Skeletal muscle tissue (tissue), 4 donors: ENCODE data around the gene ELL3. TPM values are rescaled to one million over a fixed set of nuclear protein-coding genes. Genes with fewer than 3 reads are reported as not detected.

Experiments
- H3K27ac ChIP-seq: one replicate; pipeline ENCODE4 v1.7.0; 2013; ENCODE audit warnings: mild to moderate bottlenecking, low read depth, low read length, inconsistent platforms
- H3K27me3 ChIP-seq, 3 donors: one replicate each; pipeline ENCODE4 v1.7.0; 2013; ENCODE audit warnings: low read length in 3 of 3; ENCODE audit not compliant: control insufficient read depth in 3 of 3, insufficient read depth in 3 of 3
- H3K36me3 ChIP-seq, 3 donors: one replicate each; pipeline ENCODE4 v1.7.0; 2013; ENCODE audit warnings: low read length in 3 of 3; ENCODE audit not compliant: control insufficient read depth in 3 of 3, insufficient read depth in 3 of 3
- H3K4me1 ChIP-seq, 3 donors: one replicate each; pipeline ENCODE4 v1.7.0; 2013; ENCODE audit warnings: low read length in 3 of 3, mild to moderate bottlenecking in 3 of 3; ENCODE audit not compliant: control insufficient read depth in 3 of 3, insufficient read depth in 3 of 3
- H3K4me3 ChIP-seq, 3 donors: one replicate each; pipeline ENCODE4 v1.7.0; 2013; ENCODE audit warnings: low read length in 3 of 3
- H3K9ac ChIP-seq, 3 donors: one replicate each; pipeline ENCODE4 v1.7.0; 2013; ENCODE audit warnings: low read length in 3 of 3, mild to moderate bottlenecking in 3 of 3, moderate library complexity in 2 of 3, low read depth in 1 of 3
- H3K9me3 ChIP-seq, 3 donors: one replicate each; pipeline ENCODE4 v1.7.0; 2013; ENCODE audit warnings: low read length in 3 of 3; ENCODE audit not compliant: control insufficient read depth in 3 of 3
- total RNA-seq: library from RNA; depleted of rRNA; stranded (reverse); fragments of >200 nt; gene quantifications from one replicate; pipeline ENCODE4 v1.2.3, GENCODE V29; 2014
- donor health status: Osteomylitis.

The ELL3 gene
- total RNA-seq, 1 donor from 2014 or later, result 4.2 TPM

DNA sequence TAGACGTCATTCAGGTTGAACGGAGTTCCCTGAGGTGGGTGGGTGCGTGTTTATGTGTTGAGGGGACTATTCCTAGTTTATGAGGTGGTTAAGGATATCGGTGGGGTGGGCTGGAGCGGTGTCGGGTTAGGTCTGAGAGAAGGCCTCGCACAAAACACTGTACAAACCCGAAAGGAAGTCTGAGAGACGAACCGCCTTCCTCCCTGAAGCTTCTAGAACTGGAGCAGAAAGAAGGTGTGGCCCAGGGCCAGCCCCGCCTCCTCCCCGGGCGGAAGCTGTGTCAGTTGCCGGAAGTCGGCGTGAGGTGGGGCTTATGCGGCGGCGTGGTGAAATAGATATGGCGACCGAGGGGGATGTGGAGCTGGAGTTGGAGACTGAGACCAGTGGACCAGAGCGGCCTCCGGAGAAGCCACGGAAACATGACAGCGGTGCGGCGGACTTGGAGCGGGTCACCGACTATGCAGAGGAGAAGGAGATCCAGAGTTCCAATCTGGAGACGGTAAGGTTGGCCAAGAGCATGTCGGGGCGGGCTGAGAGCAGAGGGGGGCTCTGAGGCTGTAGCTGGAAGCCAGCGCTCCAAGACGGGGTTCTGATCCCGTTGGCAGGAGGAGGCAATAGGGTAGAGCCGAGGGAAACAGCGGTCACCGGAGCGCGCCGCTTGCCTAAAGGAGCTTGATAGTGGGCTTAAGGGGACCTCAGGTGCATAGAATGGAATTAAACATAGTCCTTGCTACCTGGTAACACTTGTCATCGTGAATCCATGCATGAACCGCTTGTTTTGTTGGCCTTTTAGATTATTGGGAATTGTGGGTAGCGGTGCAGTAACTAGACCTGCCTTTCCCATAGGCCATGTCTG lies 23.7 kb upstream of the ELL3 start, which contains the start of gene HYPK:
Gene HYPK, plus strand, starts transcription at position 314 of the 856 bp plus-strand sequence. Its CDS starts 24 bp downstream, at position 338.
- Histone ChIP-seq H3K36me3 (peaks cover 43 to 55% (median 53%) of the 10 kb centered on the region in 3 donors), H3K4me1 (peaks cover 36 to 47% (median 42%) of the 10 kb centered on the region in 3 donors), H3K4me3 (peak within 1 kb of the TSS; percentile 93 to 99 (median 98)), H3K9ac (peak within 1 kb of the TSS; percentile 75 to 97 (median 92)), H3K27me3 (no peaks in the 10 kb centered on the region), H3K27ac (peak within 1 kb of the TSS; percentile 90), H3K9me3 (no peaks in the 10 kb centered on the region)

DNA sequence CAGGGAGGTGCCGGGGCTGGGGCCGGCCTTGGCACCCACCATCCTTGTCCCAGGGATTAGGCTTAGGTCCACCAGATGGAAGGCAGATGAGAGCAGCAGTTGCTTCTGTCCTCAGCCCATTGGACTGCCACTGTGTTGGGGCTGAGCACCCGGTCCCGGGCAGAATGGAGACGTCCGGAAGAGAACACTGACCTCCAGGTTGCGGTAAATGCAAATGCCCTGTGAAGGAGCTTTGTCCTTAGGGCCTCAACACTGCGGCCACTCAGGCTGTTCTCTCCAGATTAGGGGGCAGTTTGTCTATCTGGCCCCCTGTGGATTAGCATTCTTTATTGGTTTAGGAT lies 23.1 kb upstream of the ELL3 start, which contains the start of gene SERINC4:
Gene SERINC4, minus strand, starts transcription at position 276 of the 341 bp plus-strand sequence. Its CDS starts 234 bp downstream, at position 42.
- Histone ChIP-seq H3K9me3 (no peaks in the 10 kb centered on the region), H3K4me3 (peak within 1 kb of the TSS; percentile 93 to 99 (median 98)), H3K9ac (peak within 1 kb of the TSS; percentile 75 to 97 (median 92)), H3K36me3 (peaks cover 44 to 57% (median 55%) of the 10 kb centered on the region in 3 donors), H3K4me1 (peaks cover 42 to 53% (median 48%) of the 10 kb centered on the region in 3 donors), H3K27me3 (no peaks in the 10 kb centered on the region), H3K27ac (peak within 1 kb of the TSS; percentile 90)

- Histone ChIP-seq H3K27me3 (no peaks in the 10 kb centered on the region), H3K4me3 (peak overlapping the region; percentile 93 to 99 (median 98)), H3K9ac (peak overlapping the region in 2 of 3 donors; percentile 75 to 97), H3K36me3 (peaks cover 45 to 57% (median 55%) of the 10 kb centered on the region in 3 donors), H3K27ac (peak overlapping the region; percentile 90), H3K9me3 (no peaks in the 10 kb centered on the region), H3K4me1 (peaks cover 48 to 59% (median 53%) of the 10 kb centered on the region in 3 donors)
These were observed 22.6 kb upstream of the ELL3 start for GRCh38 chr15:43799209-43799944.

DNA sequence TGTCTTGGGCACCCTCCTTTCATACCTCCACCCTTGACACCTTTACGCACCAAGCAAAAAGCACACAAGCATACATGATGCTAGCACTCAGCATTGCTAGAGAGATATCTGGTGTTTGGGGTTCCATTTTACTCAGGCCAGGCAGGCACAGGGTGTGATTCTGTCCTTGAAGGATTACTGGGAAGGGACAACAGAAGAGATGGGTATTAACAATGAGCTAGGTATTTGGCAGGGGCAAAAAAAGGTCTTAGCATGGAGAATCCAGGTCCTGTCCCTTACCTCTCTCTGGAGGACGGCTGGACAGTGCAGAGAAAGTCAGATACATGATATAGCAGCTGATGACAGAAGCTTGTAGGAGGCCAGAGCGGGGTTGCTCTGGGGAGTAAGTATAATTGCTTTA lies 19.8 kb upstream of the ELL3 start:
- Histone ChIP-seq H3K36me3 (peaks cover 40 to 56% (median 55%) of the 10 kb centered on the region in 3 donors), H3K27ac (no peak overlapping the region)

GRCh38 chr15:43795997-43796396 lies 19.2 kb upstream of the ELL3 start:
- Histone ChIP-seq H3K4me1 (peaks cover 54 to 76% (median 63%) of the 10 kb centered on the region in 3 donors), H3K9me3 (no peaks in the 10 kb centered on the region), H3K27ac (no peak overlapping the region), H3K4me3 (peak overlapping the region in 1 of 3 donors; percentile 5), H3K9ac (no peak overlapping the region), H3K27me3 (no peaks in the 10 kb centered on the region), H3K36me3 (peaks cover 38 to 56% (median 53%) of the 10 kb centered on the region in 3 donors)

More for the DNA sequence above, 19.8 kb upstream of the ELL3 start:
- peak overlapping the region in 1 of 3 donors; percentile 63 for H3K9ac ChIP-seq
- no peaks in the 10 kb centered on the region for H3K9me3 ChIP-seq
- H3K4me3 ChIP-seq, result no peak overlapping the region
- H3K27me3 ChIP-seq, result no peaks in the 10 kb centered on the region
- H3K4me1 ChIP-seq, result peaks cover 59 to 75% (median 67%) of the 10 kb centered on the region in 3 donors

DNA sequence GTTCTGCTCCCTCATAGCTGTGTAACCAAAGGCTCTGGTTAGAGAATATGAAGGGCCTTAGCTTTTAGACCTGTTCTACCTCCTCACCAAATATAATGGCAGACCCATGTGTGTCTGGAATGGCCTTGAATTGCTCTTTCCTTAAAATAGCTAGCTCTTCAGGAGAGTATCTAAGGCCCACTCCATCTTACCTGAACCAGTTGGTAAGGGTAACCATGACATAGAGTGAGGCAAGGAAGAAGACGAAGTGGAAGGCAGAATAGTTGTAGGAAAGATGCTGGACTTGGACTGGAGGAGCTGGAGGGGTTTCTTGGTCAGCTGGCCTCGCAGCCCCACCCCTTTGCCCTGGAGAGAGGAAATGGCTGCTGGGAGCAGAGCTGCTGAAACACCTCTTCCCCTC lies 18.4 kb upstream of the ELL3 start:
- H3K27ac ChIP-seq, result peak overlapping the region; percentile 99
- peaks cover 38 to 56% (median 53%) of the 10 kb centered on the region in 3 donors for H3K36me3 ChIP-seq
- no peaks in the 10 kb centered on the region for H3K9me3 ChIP-seq
- peak overlapping the region in 2 of 3 donors; percentile 8 to 35 for H3K4me3 ChIP-seq
- H3K27me3 ChIP-seq, result no peaks in the 10 kb centered on the region
- H3K9ac ChIP-seq, result no peak overlapping the region
- H3K4me1 ChIP-seq, result peaks cover 51 to 74% (median 59%) of the 10 kb centered on the region in 3 donors

DNA sequence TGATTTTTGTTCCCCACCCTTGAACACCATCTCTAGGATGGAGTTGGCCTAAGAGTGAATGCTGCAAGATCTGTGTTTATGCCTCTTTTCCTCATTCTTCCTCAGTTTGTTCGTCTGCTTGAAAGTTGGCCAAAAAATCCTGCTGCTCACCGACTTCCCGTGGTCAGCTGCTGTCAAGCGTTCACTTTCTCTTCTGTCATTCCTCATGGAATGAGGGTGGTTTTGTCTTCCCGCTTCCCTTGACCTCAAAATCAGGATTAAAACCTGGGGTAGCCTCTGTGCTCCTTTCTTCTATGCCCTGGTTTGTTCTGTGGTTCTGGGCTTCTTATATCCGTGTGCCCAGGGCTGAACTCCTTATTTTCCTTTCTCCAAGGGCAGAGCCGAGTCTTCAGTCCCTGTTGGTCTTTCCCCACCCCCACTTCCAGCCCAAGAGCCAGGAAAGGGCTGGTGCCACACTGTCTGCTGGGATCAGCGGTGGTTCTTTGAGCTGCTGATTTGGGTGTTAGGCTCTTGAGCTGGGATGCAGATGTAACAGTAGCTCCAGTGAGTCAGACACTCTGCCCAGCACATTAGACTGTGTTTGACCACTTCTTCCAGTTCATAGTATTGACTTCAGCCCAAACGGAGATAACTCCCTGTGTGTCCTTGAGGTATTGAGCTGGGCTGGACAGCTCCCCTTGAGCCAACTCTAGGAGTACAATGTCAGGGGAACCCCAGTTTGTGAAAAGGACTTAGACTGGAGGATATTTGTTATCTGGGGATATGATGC lies 17.7 kb upstream of the ELL3 start:
- Histone ChIP-seq H3K36me3 (peaks cover 37 to 50% (median 47%) of the 10 kb centered on the region in 3 donors), H3K9ac (peak overlapping the region; percentile 22 to 100 (median 100)), H3K9me3 (no peaks in the 10 kb centered on the region), H3K4me3 (peak overlapping the region in 2 of 3 donors; percentile 93 to 100), H3K27ac (peak overlapping the region; percentile 99), H3K4me1 (peaks cover 45 to 67% (median 52%) of the 10 kb centered on the region in 3 donors), H3K27me3 (no peaks in the 10 kb centered on the region)

DNA sequence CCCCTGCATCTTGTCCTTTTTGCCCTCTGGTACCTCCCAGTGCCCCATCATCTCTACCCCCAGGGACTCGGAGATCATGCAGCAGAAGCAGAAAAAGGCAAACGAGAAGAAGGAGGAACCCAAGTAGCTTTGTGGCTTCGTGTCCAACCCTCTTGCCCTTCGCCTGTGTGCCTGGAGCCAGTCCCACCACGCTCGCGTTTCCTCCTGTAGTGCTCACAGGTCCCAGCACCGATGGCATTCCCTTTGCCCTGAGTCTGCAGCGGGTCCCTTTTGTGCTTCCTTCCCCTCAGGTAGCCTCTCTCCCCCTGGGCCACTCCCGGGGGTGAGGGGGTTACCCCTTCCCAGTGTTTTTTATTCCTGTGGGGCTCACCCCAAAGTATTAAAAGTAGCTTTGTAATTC lies 16.9 kb upstream of the ELL3 start:
- H3K9ac ChIP-seq, result peak overlapping the region; percentile 100
- H3K36me3 ChIP-seq, result peaks cover 29 to 43% (median 40%) of the 10 kb centered on the region in 3 donors
- H3K9me3 ChIP-seq, result no peaks in the 10 kb centered on the region
- peak overlapping the region; percentile 90 to 100 (median 93) for H3K4me3 ChIP-seq
- no peaks in the 10 kb centered on the region for H3K27me3 ChIP-seq
- peaks cover 45 to 59% (median 45%) of the 10 kb centered on the region in 3 donors for H3K4me1 ChIP-seq
- H3K27ac ChIP-seq, result peak overlapping the region; percentile 99
